Ishikawa (cell line): Measurements from ENCODE around the gene MAD1L1.

Source experiments
- CEBPB ChIP-seq: IDR thresholded peaks from 2 replicates; pipeline ENCODE4 v1.6.1; 2012
- CREB1 ChIP-seq: IDR thresholded peaks from 2 replicates; pipeline ENCODE4 v1.6.1; 2012; ENCODE audit warnings: low read depth
- EGR1 ChIP-seq: IDR thresholded peaks from 2 replicates; pipeline ENCODE4 v1.6.1; 2012
- EP300 ChIP-seq: IDR thresholded peaks from 2 replicates; pipeline ENCODE4 v1.6.1; 2012; ENCODE audit warnings: borderline replicate concordance
- FOXM1 ChIP-seq: IDR thresholded peaks from 2 replicates; pipeline ENCODE4 v1.6.1; 2012; ENCODE audit warnings: low read depth, borderline replicate concordance
- MAX ChIP-seq: IDR thresholded peaks from 2 replicates; pipeline ENCODE4 v1.6.1; 2012
- NFIC ChIP-seq: IDR thresholded peaks from 2 replicates; pipeline ENCODE4 v1.6.1; 2012
- RAD21 ChIP-seq: IDR thresholded peaks from 2 replicates; pipeline ENCODE4 v1.6.1; 2012; ENCODE audit warnings: low read depth
- REST ChIP-seq: IDR thresholded peaks from 2 replicates; pipeline ENCODE4 v1.6.1; 2012; ENCODE audit warnings: low read depth, mild to moderate bottlenecking
- TAF1 ChIP-seq: IDR thresholded peaks from 2 replicates; pipeline ENCODE4 v1.6.1; 2012; ENCODE audit warnings: low read depth, mild to moderate bottlenecking
- TCF12 ChIP-seq: IDR thresholded peaks from 2 replicates; pipeline ENCODE4 v1.6.1; 2012; ENCODE audit warnings: low read depth
- TEAD4 ChIP-seq: IDR thresholded peaks from 2 replicates; pipeline ENCODE4 v1.6.1; 2012
- USF1 ChIP-seq: IDR thresholded peaks from 2 replicates; pipeline ENCODE4 v1.6.1; 2012
- YY1 ChIP-seq: IDR thresholded peaks from 2 replicates; pipeline ENCODE4 v1.6.1; 2012; ENCODE audit warnings: low read depth
- ZBTB7A ChIP-seq: IDR thresholded peaks from 2 replicates; pipeline ENCODE4 v1.6.1; 2012; ENCODE audit warnings: low read depth

Gene MAD1L1

GRCh38 chr7:1936006-1936310 lies 296.8 kb downstream of the MAD1L1 start:
- TF ChIP-seq NFIC: no peak
- no peak for TF ChIP-seq FOXM1
- TF ChIP-seq TEAD4: no peak
- TF ChIP-seq YY1: no peak
- no peak for TF ChIP-seq RAD21
- TF ChIP-seq EGR1: no peak
- no peak for TF ChIP-seq MAX
- no peak for TF ChIP-seq REST
- TF ChIP-seq EP300: no peak
- TF ChIP-seq CEBPB: no peak
- no peak for TF ChIP-seq CREB1
- TF ChIP-seq TAF1: no peak
- TF ChIP-seq ZBTB7A: no peak
- no peak for TF ChIP-seq USF1
- no peak for TF ChIP-seq TCF12

GRCh38 chr7:1935176-1936005 lies 297.4 kb downstream of the MAD1L1 start:
- TF ChIP-seq EGR1: no peak

GRCh38 chr7:1934756-1935155 lies 298.0 kb downstream of the MAD1L1 start:
- no peak for TF ChIP-seq TAF1
- no peak for TF ChIP-seq EGR1
- TF ChIP-seq USF1: no peak
- TF ChIP-seq NFIC: no peak
- no peak for TF ChIP-seq RAD21
- TF ChIP-seq MAX: no peak

- TF ChIP-seq TCF12 (no peak), ZBTB7A (no peak), EGR1 (no peak), EP300 (no peak), CEBPB (no peak), TEAD4 (no peak), REST (no peak), RAD21 (no peak), USF1 (no peak), CREB1 (no peak), YY1 (no peak), FOXM1 (no peak)
Measured at GRCh38 chr7:1934017-1934416, 298.7 kb downstream of the MAD1L1 start.

- no peak for TF ChIP-seq CEBPB
- TF ChIP-seq FOXM1: no peak
- no peak for TF ChIP-seq NFIC
- no peak for TF ChIP-seq MAX
- TF ChIP-seq REST: no peak
- no peak for TF ChIP-seq TEAD4
- TF ChIP-seq ZBTB7A: no peak
- TF ChIP-seq YY1: no peak
- no peak for TF ChIP-seq EP300
- TF ChIP-seq USF1: no peak
- TF ChIP-seq TAF1: no peak
- TF ChIP-seq CREB1: no peak
- no peak for TF ChIP-seq EGR1
- TF ChIP-seq RAD21: no peak
- TF ChIP-seq TCF12: no peak
Measured at GRCh38 chr7:1933066-1933750, 299.5 kb downstream of the MAD1L1 start.
